DMS153 treated with DMSO at 0.1 percent for 48 hours (cell line): Measurements from ENCODE around the gene VAV3.
A peak's percentile ranks its signal among the peaks of the same experiment; 100 is the strongest.

ENCODE experiments used
- DNase-seq: peaks from one replicate; lab custom pipeline; 2025; ENCODE audit not compliant: unreplicated experiment; lab: John Stamatoyannopoulos, UW

Gene VAV3

GRCh38 chr1:107972391-107973180, 7.6 kb upstream of the VAV3 start:
- DNase-seq = no peak

- no peak for DNase-seq
These were observed 1.6 kb upstream of the VAV3 start for GRCh38 chr1:107966550-107966949.

- DNase-seq = no peak
These were observed 457 bp downstream of the VAV3 start for GRCh38 chr1:107964336-107965109.

- DNase-seq = peak; percentile 25
These were observed 1.2 kb downstream of the VAV3 start for GRCh38 chr1:107963601-107964335.

GRCh38 chr1:107963008-107963407, 2.0 kb downstream of the VAV3 start:
- no peak for DNase-seq

- no peak for DNase-seq
These were observed 10.1 kb downstream of the VAV3 start for GRCh38 chr1:107954719-107955415.

- no peak for DNase-seq
These were observed 10.9 kb downstream of the VAV3 start for GRCh38 chr1:107954126-107954525.

GRCh38 chr1:107953556-107953955, 11.4 kb downstream of the VAV3 start:
- no peak for DNase-seq

GRCh38 chr1:107952989-107953388, 12.0 kb downstream of the VAV3 start:
- DNase-seq = no peak

GRCh38 chr1:107950464-107950863, 14.5 kb downstream of the VAV3 start:
- DNase-seq = no peak

- no peak for DNase-seq
These were observed 15.3 kb downstream of the VAV3 start for GRCh38 chr1:107949467-107950253.

GRCh38 chr1:107946794-107947193, 18.2 kb downstream of the VAV3 start:
- DNase-seq = no peak

GRCh38 chr1:107943694-107944093, 21.3 kb downstream of the VAV3 start:
- DNase-seq = no peak

GRCh38 chr1:107942814-107943213, 22.2 kb downstream of the VAV3 start:
- no peak for DNase-seq

GRCh38 chr1:107941531-107941930, 23.4 kb downstream of the VAV3 start:
- DNase-seq = no peak

GRCh38 chr1:107941123-107941522, 23.9 kb downstream of the VAV3 start:
- no peak for DNase-seq

- no peak for DNase-seq
These were observed 24.3 kb downstream of the VAV3 start for GRCh38 chr1:107940701-107941100.

- no peak for DNase-seq
These were observed 24.9 kb downstream of the VAV3 start for GRCh38 chr1:107940017-107940577.

- no peak for DNase-seq
These were observed 25.7 kb downstream of the VAV3 start for GRCh38 chr1:107939256-107939655.
